GM10248 (cell line): ENCODE results near the gene OSBPL9.

Experiments used
- CTCF ChIA-PET: fragments of 300-600 bp; sonication (Branson Sonifier 250); formaldehyde crosslinking; extraction: SDS; loops from one replicate; lab custom pipeline; 2021; ENCODE audit warnings: antibody characterized with exemption; lab: Yijun Ruan, JAX
- POLR2A ChIA-PET: fragments of 350-650 bp; sonication (Branson Sonifier 250); formaldehyde crosslinking; extraction: SDS; loops from one replicate; lab custom pipeline; 2020; ENCODE audit warnings: antibody characterized with exemption; lab: Yijun Ruan, JAX
- DNase-seq: peaks from one replicate; pipeline ENCODE4 v3.0.0; 2012; ENCODE audit errors: extremely low spot score
- TF ChIP-seq, protein P1 (sequence below): IDR thresholded peaks from 2 replicates; pipeline ENCODE4 v1.5.1; 2012; ENCODE audit warnings: mild to moderate bottlenecking, low read depth; ENCODE audit errors: extremely low read depth, missing control alignments, control extremely low read depth

OSBPL9 gene

DNA sequence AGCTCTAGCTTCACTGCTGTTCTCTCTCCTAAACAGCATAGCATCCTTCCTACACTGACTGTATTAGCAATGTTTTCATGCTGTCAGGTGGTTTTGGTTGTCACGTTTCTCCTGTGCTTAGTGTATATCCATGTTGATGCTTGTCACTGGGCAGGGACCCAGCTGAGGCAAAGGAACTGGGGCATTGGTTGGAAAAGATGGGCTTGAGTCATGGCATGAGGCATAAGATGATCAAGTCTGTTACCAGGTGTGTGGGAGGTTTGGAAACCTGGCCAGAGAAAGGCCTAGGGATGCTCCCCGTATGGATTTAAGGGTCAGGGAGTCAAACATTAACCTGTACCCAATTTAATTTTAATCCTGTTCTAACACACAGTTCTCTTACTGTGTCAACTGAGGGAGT, 69.6 kb downstream of the OSBPL9 start:
- no peak for DNase-seq
- ChIA-PET CTCF (interaction anchor here (1.4 to 2.9 kb wide), 2 partner anchors 12 to 72 kb away, joined by 3 to 15 read pairs; no protein-coding TSS in a partner anchor), POLR2A (no interaction called here)
- TF ChIP-seq, protein P1, sequence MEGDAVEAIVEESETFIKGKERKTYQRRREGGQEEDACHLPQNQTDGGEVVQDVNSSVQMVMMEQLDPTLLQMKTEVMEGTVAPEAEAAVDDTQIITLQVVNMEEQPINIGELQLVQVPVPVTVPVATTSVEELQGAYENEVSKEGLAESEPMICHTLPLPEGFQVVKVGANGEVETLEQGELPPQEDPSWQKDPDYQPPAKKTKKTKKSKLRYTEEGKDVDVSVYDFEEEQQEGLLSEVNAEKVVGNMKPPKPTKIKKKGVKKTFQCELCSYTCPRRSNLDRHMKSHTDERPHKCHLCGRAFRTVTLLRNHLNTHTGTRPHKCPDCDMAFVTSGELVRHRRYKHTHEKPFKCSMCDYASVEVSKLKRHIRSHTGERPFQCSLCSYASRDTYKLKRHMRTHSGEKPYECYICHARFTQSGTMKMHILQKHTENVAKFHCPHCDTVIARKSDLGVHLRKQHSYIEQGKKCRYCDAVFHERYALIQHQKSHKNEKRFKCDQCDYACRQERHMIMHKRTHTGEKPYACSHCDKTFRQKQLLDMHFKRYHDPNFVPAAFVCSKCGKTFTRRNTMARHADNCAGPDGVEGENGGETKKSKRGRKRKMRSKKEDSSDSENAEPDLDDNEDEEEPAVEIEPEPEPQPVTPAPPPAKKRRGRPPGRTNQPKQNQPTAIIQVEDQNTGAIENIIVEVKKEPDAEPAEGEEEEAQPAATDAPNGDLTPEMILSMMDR: no peak

DNA sequence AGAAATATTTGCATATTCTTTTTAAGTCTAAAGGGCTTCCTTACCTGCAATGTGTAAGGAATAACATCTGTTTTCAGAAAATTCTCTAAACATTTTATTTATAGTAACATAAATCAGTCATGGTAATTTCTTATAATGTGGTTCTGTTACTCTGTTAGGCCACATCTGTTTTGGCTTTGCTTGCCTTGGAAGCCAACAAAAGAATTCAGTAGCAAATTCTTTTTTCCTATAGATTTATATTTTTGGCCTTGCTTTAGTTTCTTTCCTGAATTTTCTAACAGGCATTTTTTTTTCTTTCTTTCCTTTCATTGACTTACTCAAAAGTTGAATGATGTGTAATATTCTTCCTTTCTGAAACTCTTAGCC, 72.2 kb downstream of the OSBPL9 start:
- DNase-seq: no peak
- TF ChIP-seq, protein P1: no peak
- POLR2A ChIA-PET: no interaction called here
- CTCF ChIA-PET: interaction anchor here (1.1 to 3.0 kb wide), 5 partner anchors 9 to 80 kb away, joined by 3 to 15 read pairs (median 5); no protein-coding TSS in a partner anchor

DNA sequence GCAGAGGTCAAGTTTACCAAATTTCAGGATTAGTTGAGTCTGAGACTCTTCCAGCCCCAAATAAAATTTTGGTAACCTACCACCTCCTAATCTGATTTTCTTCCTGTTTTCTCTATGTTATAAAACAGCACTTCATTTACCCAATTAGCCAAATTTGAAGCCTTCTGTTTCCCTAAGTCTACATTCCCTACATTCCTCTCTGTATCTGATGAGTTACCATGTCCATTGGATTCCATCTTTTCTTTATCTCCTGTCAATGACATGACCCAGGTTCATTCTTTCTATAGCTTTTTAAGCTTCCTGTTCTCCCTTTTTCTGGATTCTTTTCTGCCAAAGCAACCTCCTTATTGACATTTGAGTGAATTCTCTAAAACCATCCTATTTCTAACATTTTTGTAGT, 72.8 kb downstream of the OSBPL9 start:
- DNase-seq: no peak
- TF ChIP-seq, protein P1: no peak
- ChIA-PET POLR2A (no interaction called here), CTCF (interaction anchor here (1.5 to 3.0 kb wide), 2 partner anchors 9 to 79 kb away, joined by 4 to 11 read pairs; no protein-coding TSS in a partner anchor)

DNA sequence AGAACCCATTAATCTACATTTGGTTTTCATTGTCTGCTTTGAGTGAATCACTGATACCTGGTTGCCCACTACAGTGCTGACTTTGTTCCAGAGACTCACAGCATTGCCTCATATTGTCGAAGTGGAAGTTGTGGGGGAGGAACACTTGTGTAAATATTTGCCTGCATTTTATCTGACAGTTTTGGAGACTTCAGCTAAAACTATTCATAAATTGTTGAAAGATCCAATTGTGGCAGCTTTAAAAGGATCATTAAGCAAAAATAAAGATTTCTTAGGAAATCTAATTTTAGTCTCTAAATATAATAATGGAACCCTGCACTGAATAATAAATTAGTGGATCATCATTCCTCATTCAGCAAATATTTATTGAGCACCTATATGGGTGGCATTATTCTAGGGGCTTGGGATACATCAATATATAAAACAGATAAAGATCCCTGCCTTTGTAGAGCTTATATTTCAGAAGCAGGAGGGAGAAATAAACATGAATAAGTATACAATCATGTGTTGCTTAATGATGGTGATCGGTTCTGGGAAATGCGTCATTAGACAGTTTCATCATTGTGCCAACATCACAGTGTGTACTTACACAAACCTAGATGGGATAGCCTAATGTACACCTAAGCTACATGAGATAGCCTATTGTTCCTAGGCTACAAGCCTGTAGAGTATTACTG, 73.5 kb downstream of the OSBPL9 start:
- ChIA-PET CTCF (interaction anchor here (1.1 to 3.0 kb wide), 4 partner anchors 8 to 78 kb away, joined by 3 to 11 read pairs (median 4); no protein-coding TSS in a partner anchor), POLR2A (no interaction called here)
- TF ChIP-seq, protein P1: no peak
- DNase-seq: no peak

DNA sequence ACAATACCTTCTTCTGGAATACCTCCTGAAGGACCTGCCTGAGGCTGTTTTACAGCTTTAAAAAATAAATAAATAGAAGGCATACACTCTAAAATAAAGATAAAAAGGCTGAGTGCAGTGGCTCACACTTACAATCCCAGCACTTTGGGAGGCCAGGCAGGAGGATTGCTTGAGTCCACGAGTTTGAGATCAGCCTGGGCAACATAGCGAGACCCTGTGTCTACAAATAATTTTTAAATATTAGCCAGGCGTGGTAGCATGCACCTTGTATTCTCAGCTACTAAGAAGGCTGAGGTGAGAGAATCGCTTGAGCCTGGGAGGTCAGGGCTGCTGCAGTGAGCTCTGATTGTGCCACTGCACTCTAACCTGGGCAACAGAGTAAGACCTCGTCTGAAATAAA, 75.0 kb downstream of the OSBPL9 start:
- POLR2A ChIA-PET: no interaction called here
- TF ChIP-seq, protein P1: no peak
- no peak for DNase-seq
- CTCF ChIA-PET: interaction anchor here (1.1 to 3.0 kb wide), 4 partner anchors 27 to 77 kb away, joined by 3 to 11 read pairs (median 3); no protein-coding TSS in a partner anchor

DNA sequence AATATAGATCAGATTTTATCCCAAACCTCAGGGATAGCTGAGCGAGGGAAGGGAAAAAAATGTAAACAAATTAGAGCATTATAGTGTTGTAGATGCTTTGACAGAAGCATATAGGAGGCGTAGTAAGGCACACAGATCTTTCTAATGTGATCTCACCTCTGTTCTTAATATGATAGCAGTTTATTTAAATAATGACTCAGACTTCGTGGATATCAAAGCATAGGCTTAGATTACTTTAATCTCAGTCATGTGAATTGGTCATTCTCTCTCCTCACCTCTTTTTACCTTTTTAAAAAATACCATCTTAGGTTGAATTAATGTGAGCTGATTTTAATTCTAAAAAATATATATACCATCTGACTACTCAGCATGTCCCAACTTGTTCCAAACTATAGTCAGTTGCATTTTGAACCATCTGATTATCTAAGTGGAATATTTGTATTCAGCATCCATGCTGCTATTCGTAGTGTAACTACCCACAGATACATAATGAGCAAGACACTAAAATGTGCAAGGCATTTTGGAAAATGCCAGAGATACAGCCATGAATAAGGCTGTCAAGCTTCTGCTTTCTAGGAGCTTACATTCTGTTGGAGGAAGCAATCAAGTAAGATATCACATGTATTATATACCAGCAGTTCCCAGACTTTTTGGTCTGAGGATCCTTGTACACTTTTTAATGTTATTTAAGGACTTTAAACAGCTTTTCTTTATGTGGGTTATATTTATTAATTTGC, 76.7 kb downstream of the OSBPL9 start:
- CTCF ChIA-PET: no interaction called here
- TF ChIP-seq, protein P1: no peak
- POLR2A ChIA-PET: no interaction called here
- no peak for DNase-seq
